Measurements from ENCODE around the gene VDAC1.

VDAC1 gene

DNA sequence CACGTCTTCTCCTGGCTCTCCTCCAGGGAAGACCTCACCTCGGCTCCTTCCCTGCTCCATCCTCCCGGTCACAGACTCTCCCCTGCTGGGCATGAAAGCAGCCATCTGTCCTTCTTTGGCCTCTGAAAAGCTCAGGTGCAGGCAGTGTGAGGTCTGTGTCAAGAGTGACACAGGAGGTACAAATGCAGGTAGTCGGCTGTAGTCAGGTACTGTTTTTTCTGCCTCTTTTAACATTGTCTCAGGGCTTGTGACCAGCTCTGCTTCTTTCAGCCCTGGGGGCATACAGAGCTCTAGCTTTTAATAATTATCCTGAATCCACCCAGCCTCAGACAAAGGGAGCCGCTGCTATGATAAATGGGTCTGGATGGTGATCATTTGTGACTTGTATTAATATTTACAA lies 82.8 kb downstream of the VDAC1 start:
- no peak for DNase-seq

Data from NCI-H226 (cell line).